LNCAP (cell line): ENCODE data around the gene GRIN2C.

Experiments used
- CTCF ChIP-seq: fragments of 450-650 bp; IDR thresholded peaks from 2 replicates; pipeline ENCODE4 v1.5.1; 2017; ENCODE audit warnings: mild to moderate bottlenecking

Gene GRIN2C

DNA sequence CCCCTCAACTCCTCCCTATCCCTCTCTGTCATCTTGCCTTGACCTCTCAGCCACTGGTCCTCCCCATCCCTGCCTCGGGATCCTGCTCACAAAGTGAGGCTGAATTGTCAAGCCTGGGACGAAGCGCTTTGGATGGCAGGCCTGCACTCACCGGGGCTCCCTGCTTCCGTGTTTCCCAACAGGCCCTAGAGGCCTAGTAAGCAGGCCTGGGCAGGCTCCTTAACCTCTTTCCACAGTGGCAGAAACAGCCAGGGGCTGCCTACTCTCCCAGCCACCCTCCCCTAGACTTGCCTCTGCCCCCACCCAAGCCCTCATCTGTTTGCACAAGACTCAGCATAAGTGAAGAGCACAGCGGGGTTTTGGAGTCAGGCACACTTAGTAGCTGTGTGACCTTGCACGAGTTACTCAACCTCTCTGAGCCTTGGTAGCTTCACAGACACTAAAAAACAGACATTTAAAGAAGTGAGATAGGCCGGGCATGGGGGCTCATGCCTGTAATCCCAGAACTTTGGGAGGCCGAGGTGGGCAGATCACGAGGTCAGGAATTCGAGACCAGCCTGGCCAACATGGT lies 38.8 kb upstream of the GRIN2C start:
- TF ChIP-seq CTCF: no peak

- TF ChIP-seq CTCF: no peak
These were observed 34.4 kb upstream of the GRIN2C start for GRCh38 chr17:74893936-74894671.

GRCh38 chr17:74892974-74893911 lies 33.6 kb upstream of the GRIN2C start, which contains the start of gene FADS6:
FADS6 (minus strand) TSS chr17:74893633; CDS start chr17:74893595, 38 bp downstream.
- TF ChIP-seq CTCF: no peak

- TF ChIP-seq CTCF: no peak
These were observed 32.5 kb upstream of the GRIN2C start for GRCh38 chr17:74892013-74892841.

DNA sequence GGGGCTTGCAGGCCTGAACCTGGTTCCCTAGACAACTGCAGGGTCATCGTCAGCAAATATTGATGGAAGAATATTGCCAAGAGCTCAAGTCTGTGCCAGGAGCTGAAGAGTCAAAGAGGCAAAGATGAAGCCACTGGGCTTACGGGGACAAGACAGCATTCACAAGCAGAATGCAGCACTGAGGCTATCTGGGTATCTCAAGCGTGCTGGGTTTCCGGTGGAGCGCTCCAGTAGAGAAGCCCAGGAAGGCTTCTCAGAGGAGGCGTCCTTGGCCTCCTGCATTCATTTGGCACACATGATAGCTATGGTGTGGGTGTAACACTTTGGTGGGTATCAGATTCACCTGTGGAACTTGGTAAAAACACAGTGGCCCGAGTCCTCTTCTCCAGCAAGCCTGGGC lies 30.9 kb upstream of the GRIN2C start:
- TF ChIP-seq CTCF: no peak

DNA sequence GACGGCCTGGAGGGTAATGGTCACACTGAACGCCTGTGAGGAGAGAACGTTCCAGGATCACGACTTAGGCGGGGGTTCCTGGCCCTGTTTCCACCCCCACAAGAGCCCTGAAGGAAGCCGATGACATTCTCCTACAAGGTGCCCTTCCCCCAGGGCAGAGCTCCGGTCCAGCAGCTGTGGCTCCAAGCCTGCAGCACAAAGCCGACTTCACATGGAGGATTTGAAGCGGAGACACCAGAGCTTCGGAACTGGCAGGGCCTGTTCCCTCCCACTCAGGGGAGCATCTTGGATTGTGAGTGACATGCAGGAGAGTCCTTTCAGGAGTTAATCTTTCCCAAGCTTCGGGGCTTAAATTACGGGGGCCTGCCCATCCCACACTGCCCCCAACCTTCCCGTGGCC lies 28.8 kb upstream of the GRIN2C start:
- no peak for TF ChIP-seq CTCF
